PC-3 (cell line): ENCODE results near the gene PPP1R1B.

Source experiments
- CTCF ChIP-seq: fragments of 300-600 bp; sonication (generic); conservative IDR thresholded peaks from 2 replicates; pipeline ENCODE4 v1.5.1; 2017; ENCODE audit warnings: antibody characterized with exemption, low read depth, mild to moderate bottlenecking, low read length
- EZH2 ChIP-seq: fragments of 300-600 bp; sonication (generic); IDR thresholded peaks from one replicate; pipeline ENCODE4 v1.6.1; 2017; ENCODE audit warnings: antibody characterized with exemption, mild to moderate bottlenecking, low read length; ENCODE audit not compliant: unreplicated experiment
- EZH2phosphoT487 ChIP-seq: fragments of 300-600 bp; sonication (generic); IDR thresholded peaks from 2 replicates; pipeline ENCODE4 v1.6.1; 2018; ENCODE audit warnings: mild to moderate bottlenecking, antibody characterized with exemption, low read length, borderline replicate concordance

- TF ChIP-seq CTCF (no peak), EZH2 (no peak), EZH2phosphoT487 (no peak)
These were observed 33.4 kb upstream of the PPP1R1B start for GRCh38 chr17:39593371-39593770.
